ENCODE measurements around the gene BRINP3.

BRINP3 gene

GRCh38 chr1:190327271-190327670 lies 150.4 kb downstream of the BRINP3 start:
- no peak for DNase-seq (ENCODE audit: low read depth in 4 of 4, low spot score in 1 of 4)

GRCh38 chr1:190323530-190323929 lies 154.1 kb downstream of the BRINP3 start:
- no peak for DNase-seq (ENCODE audit: low read depth in 4 of 4, low spot score in 1 of 4)

GRCh38 chr1:190322274-190322673 lies 155.4 kb downstream of the BRINP3 start:
- no peak for DNase-seq (ENCODE audit: low read depth in 4 of 4, low spot score in 1 of 4)

GRCh38 chr1:190320952-190321351 lies 156.7 kb downstream of the BRINP3 start:
- DNase-seq (ENCODE audit: low read depth in 4 of 4, low spot score in 1 of 4): no peak

- DNase-seq (ENCODE audit: low read depth in 4 of 4, low spot score in 1 of 4): no peak
These were observed 164.9 kb downstream of the BRINP3 start for GRCh38 chr1:190312763-190313162.

- DNase-seq (ENCODE audit: low read depth in 4 of 4, low spot score in 1 of 4): no peak
These were observed 174.2 kb downstream of the BRINP3 start for GRCh38 chr1:190303501-190303900.

GRCh38 chr1:190296453-190296852 lies 181.2 kb downstream of the BRINP3 start:
- DNase-seq (ENCODE audit: low read depth in 4 of 4, low spot score in 1 of 4): no peak

GRCh38 chr1:190289897-190290296 lies 187.8 kb downstream of the BRINP3 start:
- DNase-seq (ENCODE audit: low read depth in 4 of 4, low spot score in 1 of 4): no peak

- DNase-seq (ENCODE audit: low read depth in 4 of 4, low spot score in 1 of 4): no peak
These were observed 191.6 kb downstream of the BRINP3 start for GRCh38 chr1:190286111-190286510.

GRCh38 chr1:190277107-190277506 lies 200.6 kb downstream of the BRINP3 start:
- DNase-seq (ENCODE audit: low read depth in 4 of 4, low spot score in 1 of 4): no peak

GRCh38 chr1:190274721-190275120 lies 202.9 kb downstream of the BRINP3 start:
- no peak for DNase-seq (ENCODE audit: low read depth in 4 of 4, low spot score in 1 of 4)

- DNase-seq (ENCODE audit: low read depth in 4 of 4, low spot score in 1 of 4): no peak
These were observed 204.5 kb downstream of the BRINP3 start for GRCh38 chr1:190273161-190273560.

- no peak for DNase-seq (ENCODE audit: low read depth in 4 of 4, low spot score in 1 of 4)
These were observed 215.1 kb downstream of the BRINP3 start for GRCh38 chr1:190262538-190262937.

- DNase-seq (ENCODE audit: low read depth in 4 of 4, low spot score in 1 of 4): no peak
These were observed 218.2 kb downstream of the BRINP3 start for GRCh38 chr1:190259424-190259823.

- no peak for DNase-seq (ENCODE audit: low read depth in 4 of 4, low spot score in 1 of 4)
These were observed 219.7 kb downstream of the BRINP3 start for GRCh38 chr1:190258003-190258402.

GRCh38 chr1:190252046-190252445 lies 225.6 kb downstream of the BRINP3 start:
- no peak for DNase-seq (ENCODE audit: low read depth in 4 of 4, low spot score in 1 of 4)

- no peak for DNase-seq (ENCODE audit: low read depth in 4 of 4, low spot score in 1 of 4)
These were observed 227.3 kb downstream of the BRINP3 start for GRCh38 chr1:190250368-190250767.

- no peak for DNase-seq (ENCODE audit: low read depth in 4 of 4, low spot score in 1 of 4)
These were observed 233.3 kb downstream of the BRINP3 start for GRCh38 chr1:190244406-190244805.

GRCh38 chr1:190243056-190243455 lies 234.6 kb downstream of the BRINP3 start:
- DNase-seq (ENCODE audit: low read depth in 4 of 4, low spot score in 1 of 4): no peak

GRCh38 chr1:190226006-190226405 lies 251.7 kb downstream of the BRINP3 start:
- DNase-seq (ENCODE audit: low read depth in 4 of 4, low spot score in 1 of 4): no peak

- no peak for DNase-seq (ENCODE audit: low read depth in 4 of 4, low spot score in 1 of 4)
These were observed 265.2 kb downstream of the BRINP3 start for GRCh38 chr1:190212450-190212849.

GRCh38 chr1:190207733-190208132 lies 269.9 kb downstream of the BRINP3 start:
- no peak for DNase-seq (ENCODE audit: low read depth in 4 of 4, low spot score in 1 of 4)

- DNase-seq (ENCODE audit: low read depth in 4 of 4, low spot score in 1 of 4): no peak
These were observed 272.0 kb downstream of the BRINP3 start for GRCh38 chr1:190205713-190206112.

GRCh38 chr1:190196020-190196419 lies 281.6 kb downstream of the BRINP3 start:
- DNase-seq (ENCODE audit: low read depth in 4 of 4, low spot score in 1 of 4): no peak
